ENCODE data around the gene PBX4.

- TF ChIP-seq CTCF (IDR thresholded peaks at IDR 0.05) (no peak), ZFX (IDR thresholded peaks at IDR 0.05; ENCODE audit: borderline replicate concordance) (no peak)
Measured at GRCh38 chr19:19662344-19662743, 43.9 kb upstream of the PBX4 start.
